Epidermal melanocyte (primary cell): ENCODE measurements around the gene SAMSN1.
"Not testable (repeated sequence)": the region's sequence is repeated elsewhere in the genome, so short reads cannot be mapped to it uniquely, and the experiment has no call there.

Experiments
- DNase-seq: peaks from one replicate; pipeline ENCODE4 v3.0.0; 2011; ENCODE audit warnings: low spot score; ENCODE audit not compliant: insufficient read length

The SAMSN1 gene

GRCh38 chr21:14528815-14529214 lies 17.3 kb downstream of the SAMSN1 start:
- no peak for DNase-seq

- no peak for DNase-seq
Observed at GRCh38 chr21:14527696-14528652, 18.1 kb downstream of the SAMSN1 start.

- DNase-seq: no peak
Observed at GRCh38 chr21:14526836-14527695, 19.0 kb downstream of the SAMSN1 start.

GRCh38 chr21:14526199-14526598 lies 19.9 kb downstream of the SAMSN1 start:
- no peak for DNase-seq

- peak; percentile 24 for DNase-seq
Observed at GRCh38 chr21:14523234-14523633, 22.9 kb downstream of the SAMSN1 start.

GRCh38 chr21:14522736-14523135 lies 23.4 kb downstream of the SAMSN1 start:
- no peak for DNase-seq

GRCh38 chr21:14520535-14520934 lies 25.6 kb downstream of the SAMSN1 start:
- no peak for DNase-seq

- no peak for DNase-seq
Observed at GRCh38 chr21:14519000-14519399, 27.1 kb downstream of the SAMSN1 start.

- DNase-seq: no peak
Observed at GRCh38 chr21:14513804-14514203, 32.3 kb downstream of the SAMSN1 start.

- not testable (repeated sequence) for DNase-seq
Observed at GRCh38 chr21:14506859-14507457, 39.2 kb downstream of the SAMSN1 start.

- DNase-seq: no peak
Observed at GRCh38 chr21:14500873-14501272, 45.2 kb downstream of the SAMSN1 start.

- no peak for DNase-seq
Observed at GRCh38 chr21:14499316-14499715, 46.8 kb downstream of the SAMSN1 start.

GRCh38 chr21:14497825-14498224 lies 48.3 kb downstream of the SAMSN1 start:
- no peak for DNase-seq

- no peak for DNase-seq
Observed at GRCh38 chr21:14495075-14495474, 51.0 kb downstream of the SAMSN1 start.

GRCh38 chr21:14494181-14494580 lies 51.9 kb downstream of the SAMSN1 start:
- DNase-seq: not testable (repeated sequence)

GRCh38 chr21:14493731-14494130 lies 52.4 kb downstream of the SAMSN1 start:
- no peak for DNase-seq

- no peak for DNase-seq
Observed at GRCh38 chr21:14492931-14493330, 53.2 kb downstream of the SAMSN1 start.

- no peak for DNase-seq
Observed at GRCh38 chr21:14491269-14491681, 54.8 kb downstream of the SAMSN1 start.

GRCh38 chr21:14488672-14489204 lies 57.4 kb downstream of the SAMSN1 start:
- no peak for DNase-seq

GRCh38 chr21:14487490-14488432 lies 58.4 kb downstream of the SAMSN1 start:
- DNase-seq: no peak
